Activated T-helper 2 cell treated with anti-CD3 and anti-CD28 coated beads, Interferon-gamma antibody, Interleukin-2, Interleukin-4, amounts not matched to agents 10 μg/mL and 5 μg/mL and 100 μg/mL, durations not matched to agents 14 hours and 24 hours and 36 hours (primary cell): ENCODE results near the gene GATD1. TPM values are rescaled to one million over a fixed set of nuclear protein-coding genes. Genes with fewer than 3 reads are reported as not detected.

Source experiments
- DNase-seq: peaks from one replicate; pipeline ENCODE4 v3.0.0; 2021; ENCODE audit warnings: low spot score
- H3K27ac Mint-ChIP-seq: one replicate; pipeline ENCODE4 v1.8.0; 2021; ENCODE audit warnings: mixed read lengths
- H3K27me3 Mint-ChIP-seq: one replicate; pipeline ENCODE4 v1.8.0; 2021; ENCODE audit warnings: low read depth, mixed read lengths
- H3K36me3 Mint-ChIP-seq: one replicate; pipeline ENCODE4 v1.8.0; 2021; ENCODE audit warnings: low read depth, mixed read lengths
- H3K4me1 Mint-ChIP-seq: one replicate; pipeline ENCODE4 v1.8.0; 2021; ENCODE audit warnings: low read depth, mixed read lengths
- H3K4me3 Mint-ChIP-seq: one replicate; pipeline ENCODE4 v1.8.0; 2021; ENCODE audit warnings: low read depth, mild to moderate bottlenecking, moderate library complexity, mixed read lengths
- H3K9me3 Mint-ChIP-seq: one replicate; pipeline ENCODE4 v1.8.0; 2021; ENCODE audit warnings: mixed read lengths
- intact Hi-C: fragments of 100-400 bp; cut with micrococcal nuclease; formaldehyde crosslinking; loops from one replicate; pipeline ENCODE4 v1.15.1; 2023
- total RNA-seq: library from RNA; stranded (reverse); gene quantifications from 2 replicates; pipeline ENCODE4 v1.2.3, GENCODE V29; 2022

Gene GATD1
- total RNA-seq, 1 donor from 2014 or later: 75.2 TPM

GRCh38 chr11:808427-809286, 31.4 kb upstream of the GATD1 start:
- Mint-ChIP-seq H3K36me3 (peaks cover 40% of the 10 kb centered on the region), H3K27me3 (no peaks in the 10 kb centered on the region), H3K4me1 (peaks cover 15% of the 10 kb centered on the region), H3K27ac (peak overlapping the region; percentile 94), H3K9me3 (no peaks in the 10 kb centered on the region), H3K4me3 (peak overlapping the region; percentile 90)
- intact Hi-C loops: loop anchor here (1.0 kb wide), 2 partner anchors 11 kb away; no protein-coding TSS in a partner anchor
- DNase-seq: no peak

GRCh38 chr11:804599-804964, 27.3 kb upstream of the GATD1 start:
- Mint-ChIP-seq H3K36me3 (peaks cover 10% of the 10 kb centered on the region), H3K4me3 (peak overlapping the region; percentile 79), H3K4me1 (peaks cover 3% of the 10 kb centered on the region), H3K27me3 (no peaks in the 10 kb centered on the region), H3K27ac (peak overlapping the region; percentile 63), H3K9me3 (no peaks in the 10 kb centered on the region)
- intact Hi-C loops: no loop called here
- DNase-seq: no peak

- peak overlapping the region; percentile 63 for H3K27ac Mint-ChIP-seq
Observed at GRCh38 chr11:803770-804598, 26.7 kb upstream of the GATD1 start.

GRCh38 chr11:803467-803742, 26.1 kb upstream of the GATD1 start:
- Mint-ChIP-seq H3K4me1 (peaks cover 3% of the 10 kb centered on the region), H3K4me3 (peak overlapping the region; percentile 79), H3K27me3 (no peaks in the 10 kb centered on the region), H3K36me3 (peaks cover 7% of the 10 kb centered on the region), H3K9me3 (no peaks in the 10 kb centered on the region), H3K27ac (no peak overlapping the region)
- intact Hi-C loops: no loop called here
- DNase-seq: no peak

More at GRCh38 chr11:803770-804598, 26.7 kb upstream of the GATD1 start:
- H3K4me3 Mint-ChIP-seq: peak overlapping the region; percentile 79
- H3K27me3 Mint-ChIP-seq: no peaks in the 10 kb centered on the region
- intact Hi-C loops: no loop called here
- H3K9me3 Mint-ChIP-seq: no peaks in the 10 kb centered on the region
- peaks cover 9% of the 10 kb centered on the region for H3K36me3 Mint-ChIP-seq
- no peak for DNase-seq
- peaks cover 3% of the 10 kb centered on the region for H3K4me1 Mint-ChIP-seq

GRCh38 chr11:802693-803466, 25.6 kb upstream of the GATD1 start:
- H3K36me3 Mint-ChIP-seq: peaks cover 6% of the 10 kb centered on the region
- H3K4me1 Mint-ChIP-seq: peaks cover 2% of the 10 kb centered on the region
- no peaks in the 10 kb centered on the region for H3K9me3 Mint-ChIP-seq
- intact Hi-C loops: no loop called here
- no peak overlapping the region for H3K27ac Mint-ChIP-seq
- no peak for DNase-seq
- H3K4me3 Mint-ChIP-seq: peak overlapping the region; percentile 79
- no peaks in the 10 kb centered on the region for H3K27me3 Mint-ChIP-seq

GRCh38 chr11:802018-802617, 24.8 kb upstream of the GATD1 start:
- no peak overlapping the region for H3K4me3 Mint-ChIP-seq

GRCh38 chr11:801097-801780, 24.0 kb upstream of the GATD1 start:
- Mint-ChIP-seq H3K36me3 (peaks cover 4% of the 10 kb centered on the region), H3K4me3 (peak overlapping the region; percentile 0), H3K4me1 (peaks cover 5% of the 10 kb centered on the region), H3K27me3 (no peaks in the 10 kb centered on the region), H3K27ac (no peak overlapping the region), H3K9me3 (no peaks in the 10 kb centered on the region)
- intact Hi-C loops: no loop called here
- no peak for DNase-seq

More at GRCh38 chr11:802018-802617, 24.8 kb upstream of the GATD1 start:
- Mint-ChIP-seq H3K36me3 (peaks cover 4% of the 10 kb centered on the region), H3K9me3 (no peaks in the 10 kb centered on the region), H3K27me3 (no peaks in the 10 kb centered on the region), H3K27ac (no peak overlapping the region), H3K4me1 (no peaks in the 10 kb centered on the region)
- DNase-seq: no peak
- intact Hi-C loops: no loop called here

- intact Hi-C loops: no loop called here
- H3K27ac Mint-ChIP-seq: no peak overlapping the region
- no peaks in the 10 kb centered on the region for H3K27me3 Mint-ChIP-seq
- peaks cover 4% of the 10 kb centered on the region for H3K36me3 Mint-ChIP-seq
- no peak for DNase-seq
- no peaks in the 10 kb centered on the region for H3K9me3 Mint-ChIP-seq
- no peak overlapping the region for H3K4me3 Mint-ChIP-seq
- peaks cover 5% of the 10 kb centered on the region for H3K4me1 Mint-ChIP-seq
Observed at GRCh38 chr11:800473-800872, 23.2 kb upstream of the GATD1 start.

- H3K27ac Mint-ChIP-seq: no peak overlapping the region
- no peak overlapping the region for H3K4me3 Mint-ChIP-seq
- intact Hi-C loops: no loop called here
- H3K4me1 Mint-ChIP-seq: peaks cover 6% of the 10 kb centered on the region
- H3K27me3 Mint-ChIP-seq: no peaks in the 10 kb centered on the region
- DNase-seq: no peak
- no peaks in the 10 kb centered on the region for H3K9me3 Mint-ChIP-seq
- peaks cover 4% of the 10 kb centered on the region for H3K36me3 Mint-ChIP-seq
Observed at GRCh38 chr11:799641-800316, 22.5 kb upstream of the GATD1 start.

- intact Hi-C loops: no loop called here
- H3K4me3 Mint-ChIP-seq: peak within 1 kb of the TSS; percentile 90
Observed at GRCh38 chr11:798093-798713, 20.9 kb upstream of the GATD1 start, which contains the start of gene SLC25A22. TSS of gene SLC25A22 (minus strand) at chr11:798281. CDS start at chr11:795006, 3,275 bp downstream.

More at GRCh38 chr11:798093-798713, 20.9 kb upstream of the GATD1 start, which contains the start of gene SLC25A22:
- Mint-ChIP-seq H3K9me3 (no peaks in the 10 kb centered on the region), H3K27me3 (no peaks in the 10 kb centered on the region), H3K27ac (peak within 1 kb of the TSS; percentile 66), H3K36me3 (peaks cover 8% of the 10 kb centered on the region), H3K4me1 (peaks cover 7% of the 10 kb centered on the region)
- peak; percentile 82 for DNase-seq
